HCT116 (cell line): ENCODE measurements around the gene AGAP1.

Source experiments
- ATF3 ChIP-seq: IDR thresholded peaks from 2 replicates; pipeline ENCODE4 v1.6.1; 2012
- JUND ChIP-seq: IDR thresholded peaks from 2 replicates; pipeline ENCODE4 v1.6.1; 2012
- POLR2A ChIP-seq: IDR thresholded peaks from 2 replicates; pipeline ENCODE4 v1.7.0; 2011; ENCODE audit warnings: borderline replicate concordance; ENCODE audit not compliant: insufficient read depth, insufficient read length; ENCODE audit errors: extremely low read depth
- YY1 ChIP-seq: IDR thresholded peaks from 2 replicates; pipeline ENCODE4 v1.6.1; 2011; ENCODE audit warnings: low read length, low read depth, moderate library complexity, mild to moderate bottlenecking; ENCODE audit not compliant: insufficient replicate concordance; ENCODE audit errors: extremely low read depth

GRCh38 chr2:235747001-235747785 is 253.3 kb downstream of the AGAP1 start:
- TF ChIP-seq YY1: no peak
- TF ChIP-seq JUND: no peak
- TF ChIP-seq POLR2A: no peak
- TF ChIP-seq ATF3: no peak
